Activated CD4-positive, CD25-positive, alpha-beta regulatory T cell treated with anti-CD3 and anti-CD28 coated beads, Interleukin-2, amount 50 U/mL, for 24 hours (primary cell): ENCODE data around the gene TRRAP.

ENCODE experiments used
- ATAC-seq, 2 donors: fragments of 150-1000 bp; cut with Tn5 transposase; one replicate each; pipeline ENCODE4 v1.10.0; 2021; ENCODE audit warnings: mild to moderate bottlenecking in 1 of 2, moderate library complexity in 1 of 2

The TRRAP gene

GRCh38 chr7:98956469-98956868, 78.1 kb downstream of the TRRAP start:
- ATAC-seq, result no peak

DNA sequence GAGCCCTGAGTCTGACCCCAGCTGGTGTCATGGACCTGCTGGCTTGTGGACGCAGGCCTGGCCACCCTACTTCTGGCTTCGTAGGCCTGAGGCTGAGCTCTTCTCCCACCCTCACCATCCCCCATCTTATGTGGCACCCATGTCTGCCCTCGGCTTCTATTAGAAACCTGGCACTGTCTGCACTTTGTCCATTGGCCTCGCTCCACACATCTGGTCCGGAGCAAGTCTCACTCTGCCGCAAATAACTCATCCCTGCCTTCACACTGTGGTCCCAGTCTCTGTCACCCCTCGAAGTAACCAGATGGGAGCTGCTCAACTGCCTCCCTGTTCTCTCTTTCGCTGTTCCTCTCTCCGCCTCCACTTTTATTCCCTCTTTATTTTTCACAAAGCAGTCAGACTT, 78.6 kb downstream of the TRRAP start:
- no peak for ATAC-seq

DNA sequence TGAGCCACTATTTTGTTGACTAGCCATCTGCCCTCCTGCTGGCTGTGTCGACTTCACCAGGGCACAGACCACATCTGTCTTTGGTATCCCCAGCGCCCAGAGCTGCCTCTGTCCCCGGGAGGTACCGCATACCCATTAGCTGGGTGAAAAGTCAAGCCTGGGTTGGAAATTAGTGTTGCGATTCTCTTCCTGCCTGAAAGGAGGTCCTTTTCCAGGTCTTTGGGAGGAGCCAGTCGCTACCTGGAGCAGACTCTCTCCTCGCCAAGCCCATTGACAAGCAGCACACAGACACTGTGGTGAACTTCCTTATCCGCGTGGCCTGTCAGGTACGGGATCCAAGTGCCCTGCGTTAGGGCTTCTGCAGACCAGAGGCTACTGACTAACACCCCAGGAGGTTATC, 79.4 kb downstream of the TRRAP start:
- no peak for ATAC-seq

GRCh38 chr7:98958968-98959367, 80.6 kb downstream of the TRRAP start:
- no peak for ATAC-seq

DNA sequence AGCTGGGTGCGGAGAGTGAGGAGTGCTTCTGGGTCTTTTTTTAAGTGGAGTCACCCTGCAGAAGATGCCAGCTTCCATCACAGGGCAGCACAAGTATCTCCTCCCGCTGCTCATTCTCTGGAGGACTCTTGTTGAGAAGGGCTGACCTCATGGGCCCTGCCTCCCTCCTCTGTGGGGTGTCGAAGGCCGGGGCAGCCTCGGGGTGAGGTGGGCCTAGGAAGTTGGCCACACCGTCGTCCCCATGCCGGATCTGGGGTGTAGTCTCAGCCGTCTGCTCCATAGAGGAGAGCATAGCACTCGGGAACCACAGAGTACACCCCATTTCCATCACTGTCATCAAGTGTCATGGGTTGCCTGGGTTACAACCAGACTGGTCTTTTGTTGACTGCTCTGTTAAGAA, 85.0 kb downstream of the TRRAP start:
- ATAC-seq, result no peak

GRCh38 chr7:98964596-98964995, 86.3 kb downstream of the TRRAP start:
- ATAC-seq, result no peak

GRCh38 chr7:98968621-98969020, 90.3 kb downstream of the TRRAP start:
- no peak for ATAC-seq

DNA sequence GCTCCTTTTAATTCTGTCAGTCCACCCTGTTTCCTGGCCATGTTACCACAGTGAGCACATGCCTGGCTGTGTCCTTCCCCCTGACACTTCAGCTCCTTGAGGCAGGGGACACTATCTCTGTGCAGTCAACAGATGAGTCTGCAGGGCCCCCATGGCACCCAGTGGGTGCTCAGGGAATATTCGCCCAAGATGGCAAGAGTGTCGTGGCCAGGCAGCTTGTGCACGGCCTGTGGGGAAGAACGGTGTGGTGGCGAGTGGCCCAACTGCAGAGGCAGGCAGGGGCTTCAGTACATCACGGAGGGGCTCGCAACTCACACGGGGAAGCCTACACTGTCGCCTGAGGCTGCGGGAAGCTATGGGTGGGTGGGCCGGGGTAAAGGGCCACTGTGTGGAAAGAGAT, 91.1 kb downstream of the TRRAP start:
- ATAC-seq, result no peak

DNA sequence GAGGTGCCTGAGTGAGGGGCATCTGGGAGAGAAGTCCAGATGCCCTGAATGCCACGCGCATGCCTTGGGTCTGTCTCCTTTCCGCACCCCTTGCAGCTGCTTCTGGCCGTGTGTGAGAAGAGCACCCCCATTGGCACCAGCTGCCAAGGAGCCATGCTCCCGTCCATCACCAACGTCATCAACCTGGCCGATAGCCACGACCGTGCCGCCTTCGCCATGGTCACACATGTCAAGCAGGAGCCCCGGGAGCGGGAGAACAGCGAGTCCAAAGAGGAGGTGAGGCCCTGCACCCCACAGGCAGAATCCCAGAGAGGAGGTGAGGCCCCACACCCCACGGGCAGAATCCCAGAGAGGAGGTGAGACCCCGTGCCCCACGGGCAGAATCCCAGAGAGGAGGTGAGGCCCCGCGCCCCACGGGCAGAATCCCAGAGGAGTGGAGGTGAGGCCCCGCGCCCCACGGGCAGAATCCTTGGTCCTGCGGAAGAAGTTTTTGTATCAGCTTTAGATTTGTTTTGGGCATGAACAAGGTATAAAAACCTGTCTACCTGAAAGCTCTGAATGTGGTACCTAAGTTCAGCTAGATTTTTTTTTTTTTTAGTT, 91.8 kb downstream of the TRRAP start:
- ATAC-seq, result no peak

GRCh38 chr7:98970805-98971204, 92.5 kb downstream of the TRRAP start:
- ATAC-seq, result no peak

- no peak for ATAC-seq
These were observed 95.9 kb downstream of the TRRAP start for GRCh38 chr7:98974205-98974604.

GRCh38 chr7:98974906-98975816, 96.8 kb downstream of the TRRAP start:
- no peak for ATAC-seq

GRCh38 chr7:98976396-98977185, 98.3 kb downstream of the TRRAP start:
- ATAC-seq, result no peak

GRCh38 chr7:98978672-98979071, 100.3 kb downstream of the TRRAP start:
- ATAC-seq, result no peak

GRCh38 chr7:98981701-98982100, 103.4 kb downstream of the TRRAP start:
- no peak for ATAC-seq

DNA sequence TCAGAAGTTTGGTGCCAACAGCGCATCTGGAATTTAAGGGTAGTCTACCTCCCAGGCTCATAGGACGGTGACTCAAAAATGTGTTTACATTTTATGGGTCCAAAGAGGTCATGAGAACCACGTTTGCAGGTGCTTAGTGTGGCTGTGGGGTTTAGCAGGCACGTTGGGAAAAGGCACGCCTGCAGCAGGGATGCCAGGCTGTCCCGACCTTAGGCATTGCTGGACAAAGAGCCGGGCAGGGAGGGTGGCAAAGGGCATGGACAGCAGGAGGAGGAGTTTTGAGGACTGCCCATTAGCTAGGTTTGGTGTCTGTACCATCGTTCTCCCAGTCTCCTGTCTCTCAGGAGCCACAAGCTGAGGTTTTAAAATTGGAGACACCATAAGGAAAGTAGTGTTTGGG, 104.4 kb downstream of the TRRAP start:
- ATAC-seq, result no peak

GRCh38 chr7:98984126-98984525, 105.8 kb downstream of the TRRAP start:
- ATAC-seq, result no peak

- no peak for ATAC-seq
These were observed 107.1 kb downstream of the TRRAP start for GRCh38 chr7:98985406-98985805.

DNA sequence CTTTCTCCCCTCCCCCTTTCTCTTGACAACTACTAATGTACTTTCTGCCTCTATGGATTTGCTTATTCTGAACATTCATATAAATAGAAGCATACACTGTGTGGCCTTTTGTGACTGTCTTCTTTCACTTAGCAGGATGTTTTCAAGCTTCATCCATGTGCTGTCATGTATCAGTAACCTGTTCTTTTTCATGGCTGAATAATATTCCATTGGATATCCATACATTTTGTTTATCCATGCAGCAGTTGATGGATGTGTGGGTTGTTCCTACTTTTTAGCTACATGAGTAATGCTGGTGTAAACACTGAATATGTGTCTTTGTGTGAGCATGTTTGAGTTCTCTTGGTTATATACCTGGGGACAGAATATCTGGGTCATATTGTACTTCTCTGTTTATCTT, 107.6 kb downstream of the TRRAP start:
- no peak for ATAC-seq

DNA sequence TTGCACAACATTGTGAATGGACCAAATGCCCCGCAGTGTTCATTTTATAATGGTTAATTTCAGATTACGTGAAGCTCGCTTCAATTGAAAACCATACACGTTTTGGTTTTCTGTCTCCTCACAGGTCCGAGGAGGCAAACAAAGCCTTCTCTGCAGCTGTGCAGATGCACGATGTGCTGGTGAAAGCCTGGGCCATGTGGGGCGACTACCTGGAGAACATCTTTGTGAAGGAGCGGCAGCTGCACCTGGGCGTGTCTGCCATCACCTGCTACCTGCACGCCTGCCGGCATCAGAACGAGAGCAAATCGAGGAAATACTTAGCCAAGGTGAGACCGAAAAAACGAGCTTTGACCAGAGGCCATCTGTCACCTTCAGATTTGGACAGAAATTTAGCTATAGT, 110.3 kb downstream of the TRRAP start:
- no peak for ATAC-seq

DNA sequence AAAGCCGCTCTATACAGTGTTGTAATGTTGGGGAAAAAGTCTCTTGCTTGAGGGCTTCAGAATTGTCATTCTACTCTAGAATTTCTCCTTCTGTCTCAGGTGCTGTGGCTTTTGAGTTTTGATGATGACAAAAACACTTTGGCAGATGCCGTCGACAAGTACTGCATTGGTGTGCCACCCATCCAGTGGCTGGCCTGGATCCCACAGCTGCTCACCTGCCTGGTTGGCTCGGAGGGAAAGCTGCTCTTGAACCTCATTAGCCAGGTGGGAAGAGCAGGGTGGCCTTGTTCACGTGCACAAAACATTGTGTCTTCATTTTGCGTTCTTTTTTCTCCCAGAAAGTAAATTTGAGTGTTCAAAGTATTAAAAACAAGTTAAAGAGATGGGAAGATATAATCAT, 112.0 kb downstream of the TRRAP start:
- ATAC-seq, result no peak

DNA sequence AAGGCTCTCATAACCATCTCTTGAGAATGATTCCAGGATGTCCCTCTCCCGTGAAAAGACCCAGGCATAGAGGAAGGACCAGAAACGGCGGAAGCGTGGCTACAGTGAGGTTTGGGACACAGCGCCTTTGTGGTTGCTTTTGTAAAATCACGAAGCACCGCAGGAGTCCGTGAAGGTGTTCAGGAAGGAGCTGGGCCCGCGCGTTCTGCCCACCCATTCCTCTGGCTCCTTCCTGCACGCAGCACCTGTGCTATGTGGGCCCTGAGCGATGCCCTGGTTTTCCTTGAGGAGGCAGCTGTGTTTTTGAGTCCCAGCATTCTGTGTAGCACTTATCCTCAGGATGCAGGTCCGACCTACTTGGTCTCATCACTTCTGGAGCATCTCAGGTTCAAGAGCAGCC, 112.8 kb downstream of the TRRAP start:
- no peak for ATAC-seq

DNA sequence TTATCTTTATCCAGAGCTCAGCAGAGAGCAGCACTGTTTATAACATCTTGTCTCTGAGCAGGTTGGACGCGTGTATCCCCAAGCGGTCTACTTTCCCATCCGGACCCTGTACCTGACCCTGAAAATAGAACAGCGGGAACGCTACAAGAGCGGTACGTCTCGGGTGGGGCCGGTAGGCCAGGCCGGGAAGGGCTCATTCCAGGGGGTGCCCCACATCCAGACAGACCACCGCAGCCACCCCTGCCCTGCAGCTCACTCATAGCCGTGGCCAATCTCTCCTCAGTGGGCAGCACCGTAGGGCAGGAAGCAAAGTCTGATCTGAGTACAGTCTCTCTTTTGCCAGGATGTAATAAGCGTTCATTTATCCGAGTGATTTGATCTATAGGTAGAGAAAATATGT, 113.7 kb downstream of the TRRAP start:
- ATAC-seq, result no peak
